GM23338 (cell line): ENCODE results near the gene OR52L1. TPM values are rescaled to one million over a fixed set of nuclear protein-coding genes. Genes with fewer than 3 reads are reported as not detected.

ENCODE experiments used
- ATAC-seq: fragments of 200-7000 bp; cut with Tn5 transposase; 3 replicates; pipeline ENCODE4 v1.9.1; 2020
- DNase-seq: peaks from one replicate; pipeline ENCODE4 v3.0.0-alpha.2; 2015; ENCODE audit warnings: low spot score
- H2AFZ ChIP-seq: fragments of 200-600 bp; sonication (generic); 2 replicates; pipeline ENCODE4 v1.8.0; 2016; ENCODE audit warnings: antibody characterized with exemption, mild to moderate bottlenecking, moderate library complexity
- H3F3A ChIP-seq: fragments of 200-600 bp; sonication (generic); replicated peaks from 2 replicates; pipeline ENCODE4 v1.8.0; 2017; ENCODE audit warnings: antibody characterized with exemption, mixed run types, low read depth
- H3K27ac ChIP-seq: fragments of 200-600 bp; sonication (generic); 2 replicates; pipeline ENCODE4 v1.6.1; 2016; ENCODE audit warnings: low read depth
- H3K27me3 ChIP-seq: fragments of 200-600 bp; sonication (generic); 2 replicates; pipeline ENCODE4 v1.8.0; 2016; ENCODE audit warnings: mild to moderate bottlenecking, mixed run types, moderate library complexity; ENCODE audit not compliant: insufficient read depth
- H3K36me3 ChIP-seq: fragments of 200-600 bp; sonication (generic); 2 replicates; pipeline ENCODE4 v1.8.0; 2016; ENCODE audit warnings: mild to moderate bottlenecking; ENCODE audit not compliant: insufficient read depth
- H3K4me1 ChIP-seq: fragments of 200-600 bp; sonication (generic); 2 replicates; pipeline ENCODE4 v1.8.0; 2016; ENCODE audit warnings: mild to moderate bottlenecking, moderate library complexity; ENCODE audit not compliant: insufficient read depth
- H3K4me2 ChIP-seq: fragments of 200-600 bp; sonication (generic); 2 replicates; pipeline ENCODE4 v1.7.1; 2017; ENCODE audit warnings: mixed run types
- H3K4me3 ChIP-seq: fragments of 200-600 bp; sonication (generic); 2 replicates; pipeline ENCODE4 v1.6.1; 2016; ENCODE audit warnings: mixed run types
- H3K79me2 ChIP-seq: fragments of 200-600 bp; sonication (generic); replicated peaks from 2 replicates; pipeline ENCODE4 v1.8.0; 2017; ENCODE audit warnings: mild to moderate bottlenecking; ENCODE audit not compliant: insufficient read depth
- H3K9me2 ChIP-seq: fragments of 200-600 bp; sonication (generic); 2 replicates; pipeline ENCODE4 v1.8.0; 2017; ENCODE audit not compliant: insufficient read depth
- H4K20me1 ChIP-seq: fragments of 200-600 bp; sonication (generic); replicated peaks from 2 replicates; pipeline ENCODE4 v1.8.0; 2017; ENCODE audit warnings: mild to moderate bottlenecking; ENCODE audit not compliant: insufficient read depth
- H3K27ac Mint-ChIP-seq: 2 replicates; pipeline ENCODE4 v1.8.0; 2020; ENCODE audit warnings: inconsistent platforms, mild to moderate bottlenecking, moderate library complexity, mixed read lengths
- H3K27me3 Mint-ChIP-seq: 3 replicates; pipeline ENCODE4 v1.8.0; 2022; ENCODE audit warnings: low read depth, mild to moderate bottlenecking, moderate library complexity, mixed read lengths, inconsistent platforms; ENCODE audit not compliant: insufficient read depth, poor library complexity
- H3K36me3 Mint-ChIP-seq: 3 replicates; pipeline ENCODE4 v1.8.0; 2021; ENCODE audit warnings: low read depth, mild to moderate bottlenecking, inconsistent platforms, moderate library complexity, mixed read lengths
- H3K4me1 Mint-ChIP-seq: 3 replicates; pipeline ENCODE4 v1.8.0; 2020; ENCODE audit warnings: mild to moderate bottlenecking, inconsistent platforms, mixed read lengths
- H3K4me3 Mint-ChIP-seq: 3 replicates; pipeline ENCODE4 v1.8.0; 2021; ENCODE audit warnings: moderate library complexity, mild to moderate bottlenecking, inconsistent platforms, mixed read lengths
- H3K9me3 Mint-ChIP-seq: 3 replicates; pipeline ENCODE4 v1.8.0; 2020; ENCODE audit warnings: moderate library complexity, mild to moderate bottlenecking, inconsistent platforms, mixed read lengths
- CREB1 ChIP-seq: fragments of 250-450 bp; sonication (Bioruptor Pico); IDR thresholded peaks from 2 replicates; pipeline ENCODE4 v1.5.0; 2020; ENCODE audit warnings: low read depth, mild to moderate bottlenecking, moderate library complexity
- EZH2 ChIP-seq: fragments of 200-600 bp; sonication (generic); IDR thresholded peaks from one replicate; pipeline ENCODE4 v1.8.0; 2017; ENCODE audit warnings: antibody characterized with exemption, mild to moderate bottlenecking, low read depth; ENCODE audit not compliant: unreplicated experiment
- EZH2phosphoT487 ChIP-seq: fragments of 200-600 bp; sonication (generic); IDR thresholded peaks from one replicate; pipeline ENCODE4 v1.8.1; 2018; ENCODE audit warnings: antibody characterized with exemption; ENCODE audit not compliant: unreplicated experiment
- JUNB ChIP-seq: IDR thresholded peaks from one replicate; pipeline ENCODE4 v1.6.1; 2016; ENCODE audit warnings: antibody characterized with exemption; ENCODE audit not compliant: unreplicated experiment
- NANOG ChIP-seq: IDR thresholded peaks from 2 replicates; pipeline ENCODE4 v1.6.1; 2016; ENCODE audit warnings: antibody characterized with exemption, borderline replicate concordance
- POLR2AphosphoS5 ChIP-seq: IDR thresholded peaks from 2 replicates; pipeline ENCODE4 v1.6.1; 2016; ENCODE audit warnings: antibody characterized with exemption, low read depth
- STAT1 ChIP-seq: IDR thresholded peaks from one replicate; pipeline ENCODE4 v1.6.1; 2016; ENCODE audit warnings: antibody characterized with exemption; ENCODE audit not compliant: unreplicated experiment
- ZNF114 ChIP-seq: fragments of 250-450 bp; sonication (Bioruptor Pico); IDR thresholded peaks from 2 replicates; pipeline ENCODE4 v1.5.0; 2020; ENCODE audit warnings: mild to moderate bottlenecking, moderate library complexity
- ZNF331 ChIP-seq: fragments of 250-450 bp; sonication (Bioruptor Pico); IDR thresholded peaks from 2 replicates; pipeline ENCODE4 v1.5.0; 2020; ENCODE audit warnings: low read depth, mild to moderate bottlenecking, moderate library complexity
- polyA plus RNA-seq: library from polyadenylated mRNA; unstranded; fragments of >200 nt; fragmentation: Nextera tagmentation; extraction: Ambion mirVana; gene quantifications from 2 replicates; pipeline ENCODE4 v1.2.1, GENCODE V29; 2016
- total RNA-seq: library from RNA; depleted of rRNA; stranded (reverse); fragments of >200 nt; shearing (Covaris generic); gene quantifications from 2 replicates; pipeline ENCODE4 v1.2.3, GENCODE V29; 2014
- TF ChIP-seq, protein P1 (sequence below): IDR thresholded peaks from 2 replicates; pipeline ENCODE4 v1.6.1; 2016; ENCODE audit warnings: antibody characterized with exemption
- TF ChIP-seq, protein P2 (sequence below): IDR thresholded peaks from one replicate; pipeline ENCODE4 v1.6.1; 2018; ENCODE audit warnings: antibody characterized with exemption; ENCODE audit not compliant: unreplicated experiment
- TF ChIP-seq, protein P3 (sequence below), 2 experiments: fragments of 200-600 bp in 1 of 2; sonication (generic) in 1 of 2; conservative IDR thresholded peaks; 2 replicates each; pipeline versions ENCODE4 v1.5.1 to v1.6.1; 2016 to 2017; ENCODE audit warnings: antibody characterized with exemption in 2 of 2, low read depth in 2 of 2, mild to moderate bottlenecking in 2 of 2, moderate library complexity in 1 of 2
- TF ChIP-seq, protein P4 (sequence below): fragments of 250-450 bp; sonication (Bioruptor Pico); IDR thresholded peaks from 2 replicates; pipeline ENCODE4 v1.5.0; 2020; ENCODE audit warnings: mild to moderate bottlenecking, moderate library complexity

OR52L1 gene
- total and polyA plus RNA-seq, 2 experiments from 2014 or later, result 0.17 TPM; not detected in 1

DNA sequence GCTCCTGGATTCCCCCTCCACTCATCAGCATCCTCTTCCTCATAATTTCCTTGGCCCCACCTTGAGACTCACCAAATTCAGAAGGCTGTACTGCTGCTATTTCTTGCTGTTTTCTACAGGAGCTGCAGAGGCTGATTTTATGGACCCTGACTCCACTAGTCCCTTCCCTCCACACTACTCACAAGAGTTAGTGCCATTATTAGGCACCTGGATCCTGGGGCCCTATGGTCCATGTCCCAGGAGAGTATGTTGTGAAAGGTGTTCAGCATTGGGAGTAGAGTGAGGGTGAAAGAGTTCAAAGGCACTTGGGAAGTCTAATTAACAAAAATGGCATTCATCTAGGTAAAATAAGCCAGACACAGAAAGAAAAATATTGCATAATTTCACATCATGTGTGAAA is 20.1 kb upstream of the OR52L1 start, which contains the start of gene OR56A4:
Gene OR56A4, minus strand, starts transcription at position 101 of the 400 bp plus-strand sequence. CDS start 3,954 bp downstream, outside the sequence.
- no peak within 1 kb of the TSS for H3K27ac ChIP-seq
- H3K4me3 ChIP-seq, result no peak within 1 kb of the TSS
- Mint-ChIP-seq H3K36me3 (no peaks in the 10 kb centered on the region), H3K27me3 (no peaks in the 10 kb centered on the region), H3K4me3 (no peak within 1 kb of the TSS), H3K9me3 (no peaks in the 10 kb centered on the region), H3K4me1 (no peaks in the 10 kb centered on the region), H3K27ac (no peak within 1 kb of the TSS)
- H3K9me2 ChIP-seq, result no peaks in the 10 kb centered on the region
- no peak for ATAC-seq
- TF ChIP-seq EZH2phosphoT487 (no peak), ZNF114 (CRISPR knock-in tag) (no peak), JUNB (no peak), EZH2 (no peak), ZNF331 (CRISPR knock-in tag) (no peak), NANOG (no peak), POLR2AphosphoS5 (no peak), CREB1 (no peak), STAT1 (no peak)
- TF ChIP-seq, protein P1, sequence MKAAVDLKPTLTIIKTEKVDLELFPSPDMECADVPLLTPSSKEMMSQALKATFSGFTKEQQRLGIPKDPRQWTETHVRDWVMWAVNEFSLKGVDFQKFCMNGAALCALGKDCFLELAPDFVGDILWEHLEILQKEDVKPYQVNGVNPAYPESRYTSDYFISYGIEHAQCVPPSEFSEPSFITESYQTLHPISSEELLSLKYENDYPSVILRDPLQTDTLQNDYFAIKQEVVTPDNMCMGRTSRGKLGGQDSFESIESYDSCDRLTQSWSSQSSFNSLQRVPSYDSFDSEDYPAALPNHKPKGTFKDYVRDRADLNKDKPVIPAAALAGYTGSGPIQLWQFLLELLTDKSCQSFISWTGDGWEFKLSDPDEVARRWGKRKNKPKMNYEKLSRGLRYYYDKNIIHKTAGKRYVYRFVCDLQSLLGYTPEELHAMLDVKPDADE, result no peak
- TF ChIP-seq, protein P2, sequence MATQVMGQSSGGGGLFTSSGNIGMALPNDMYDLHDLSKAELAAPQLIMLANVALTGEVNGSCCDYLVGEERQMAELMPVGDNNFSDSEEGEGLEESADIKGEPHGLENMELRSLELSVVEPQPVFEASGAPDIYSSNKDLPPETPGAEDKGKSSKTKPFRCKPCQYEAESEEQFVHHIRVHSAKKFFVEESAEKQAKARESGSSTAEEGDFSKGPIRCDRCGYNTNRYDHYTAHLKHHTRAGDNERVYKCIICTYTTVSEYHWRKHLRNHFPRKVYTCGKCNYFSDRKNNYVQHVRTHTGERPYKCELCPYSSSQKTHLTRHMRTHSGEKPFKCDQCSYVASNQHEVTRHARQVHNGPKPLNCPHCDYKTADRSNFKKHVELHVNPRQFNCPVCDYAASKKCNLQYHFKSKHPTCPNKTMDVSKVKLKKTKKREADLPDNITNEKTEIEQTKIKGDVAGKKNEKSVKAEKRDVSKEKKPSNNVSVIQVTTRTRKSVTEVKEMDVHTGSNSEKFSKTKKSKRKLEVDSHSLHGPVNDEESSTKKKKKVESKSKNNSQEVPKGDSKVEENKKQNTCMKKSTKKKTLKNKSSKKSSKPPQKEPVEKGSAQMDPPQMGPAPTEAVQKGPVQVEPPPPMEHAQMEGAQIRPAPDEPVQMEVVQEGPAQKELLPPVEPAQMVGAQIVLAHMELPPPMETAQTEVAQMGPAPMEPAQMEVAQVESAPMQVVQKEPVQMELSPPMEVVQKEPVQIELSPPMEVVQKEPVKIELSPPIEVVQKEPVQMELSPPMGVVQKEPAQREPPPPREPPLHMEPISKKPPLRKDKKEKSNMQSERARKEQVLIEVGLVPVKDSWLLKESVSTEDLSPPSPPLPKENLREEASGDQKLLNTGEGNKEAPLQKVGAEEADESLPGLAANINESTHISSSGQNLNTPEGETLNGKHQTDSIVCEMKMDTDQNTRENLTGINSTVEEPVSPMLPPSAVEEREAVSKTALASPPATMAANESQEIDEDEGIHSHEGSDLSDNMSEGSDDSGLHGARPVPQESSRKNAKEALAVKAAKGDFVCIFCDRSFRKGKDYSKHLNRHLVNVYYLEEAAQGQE, result no peak
- TF ChIP-seq, protein P3, sequence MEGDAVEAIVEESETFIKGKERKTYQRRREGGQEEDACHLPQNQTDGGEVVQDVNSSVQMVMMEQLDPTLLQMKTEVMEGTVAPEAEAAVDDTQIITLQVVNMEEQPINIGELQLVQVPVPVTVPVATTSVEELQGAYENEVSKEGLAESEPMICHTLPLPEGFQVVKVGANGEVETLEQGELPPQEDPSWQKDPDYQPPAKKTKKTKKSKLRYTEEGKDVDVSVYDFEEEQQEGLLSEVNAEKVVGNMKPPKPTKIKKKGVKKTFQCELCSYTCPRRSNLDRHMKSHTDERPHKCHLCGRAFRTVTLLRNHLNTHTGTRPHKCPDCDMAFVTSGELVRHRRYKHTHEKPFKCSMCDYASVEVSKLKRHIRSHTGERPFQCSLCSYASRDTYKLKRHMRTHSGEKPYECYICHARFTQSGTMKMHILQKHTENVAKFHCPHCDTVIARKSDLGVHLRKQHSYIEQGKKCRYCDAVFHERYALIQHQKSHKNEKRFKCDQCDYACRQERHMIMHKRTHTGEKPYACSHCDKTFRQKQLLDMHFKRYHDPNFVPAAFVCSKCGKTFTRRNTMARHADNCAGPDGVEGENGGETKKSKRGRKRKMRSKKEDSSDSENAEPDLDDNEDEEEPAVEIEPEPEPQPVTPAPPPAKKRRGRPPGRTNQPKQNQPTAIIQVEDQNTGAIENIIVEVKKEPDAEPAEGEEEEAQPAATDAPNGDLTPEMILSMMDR (conservative IDR thresholded peaks at IDR 0.05; ENCODE audit: low read depth in 2 of 2), result no peak
- TF ChIP-seq, protein P4, sequence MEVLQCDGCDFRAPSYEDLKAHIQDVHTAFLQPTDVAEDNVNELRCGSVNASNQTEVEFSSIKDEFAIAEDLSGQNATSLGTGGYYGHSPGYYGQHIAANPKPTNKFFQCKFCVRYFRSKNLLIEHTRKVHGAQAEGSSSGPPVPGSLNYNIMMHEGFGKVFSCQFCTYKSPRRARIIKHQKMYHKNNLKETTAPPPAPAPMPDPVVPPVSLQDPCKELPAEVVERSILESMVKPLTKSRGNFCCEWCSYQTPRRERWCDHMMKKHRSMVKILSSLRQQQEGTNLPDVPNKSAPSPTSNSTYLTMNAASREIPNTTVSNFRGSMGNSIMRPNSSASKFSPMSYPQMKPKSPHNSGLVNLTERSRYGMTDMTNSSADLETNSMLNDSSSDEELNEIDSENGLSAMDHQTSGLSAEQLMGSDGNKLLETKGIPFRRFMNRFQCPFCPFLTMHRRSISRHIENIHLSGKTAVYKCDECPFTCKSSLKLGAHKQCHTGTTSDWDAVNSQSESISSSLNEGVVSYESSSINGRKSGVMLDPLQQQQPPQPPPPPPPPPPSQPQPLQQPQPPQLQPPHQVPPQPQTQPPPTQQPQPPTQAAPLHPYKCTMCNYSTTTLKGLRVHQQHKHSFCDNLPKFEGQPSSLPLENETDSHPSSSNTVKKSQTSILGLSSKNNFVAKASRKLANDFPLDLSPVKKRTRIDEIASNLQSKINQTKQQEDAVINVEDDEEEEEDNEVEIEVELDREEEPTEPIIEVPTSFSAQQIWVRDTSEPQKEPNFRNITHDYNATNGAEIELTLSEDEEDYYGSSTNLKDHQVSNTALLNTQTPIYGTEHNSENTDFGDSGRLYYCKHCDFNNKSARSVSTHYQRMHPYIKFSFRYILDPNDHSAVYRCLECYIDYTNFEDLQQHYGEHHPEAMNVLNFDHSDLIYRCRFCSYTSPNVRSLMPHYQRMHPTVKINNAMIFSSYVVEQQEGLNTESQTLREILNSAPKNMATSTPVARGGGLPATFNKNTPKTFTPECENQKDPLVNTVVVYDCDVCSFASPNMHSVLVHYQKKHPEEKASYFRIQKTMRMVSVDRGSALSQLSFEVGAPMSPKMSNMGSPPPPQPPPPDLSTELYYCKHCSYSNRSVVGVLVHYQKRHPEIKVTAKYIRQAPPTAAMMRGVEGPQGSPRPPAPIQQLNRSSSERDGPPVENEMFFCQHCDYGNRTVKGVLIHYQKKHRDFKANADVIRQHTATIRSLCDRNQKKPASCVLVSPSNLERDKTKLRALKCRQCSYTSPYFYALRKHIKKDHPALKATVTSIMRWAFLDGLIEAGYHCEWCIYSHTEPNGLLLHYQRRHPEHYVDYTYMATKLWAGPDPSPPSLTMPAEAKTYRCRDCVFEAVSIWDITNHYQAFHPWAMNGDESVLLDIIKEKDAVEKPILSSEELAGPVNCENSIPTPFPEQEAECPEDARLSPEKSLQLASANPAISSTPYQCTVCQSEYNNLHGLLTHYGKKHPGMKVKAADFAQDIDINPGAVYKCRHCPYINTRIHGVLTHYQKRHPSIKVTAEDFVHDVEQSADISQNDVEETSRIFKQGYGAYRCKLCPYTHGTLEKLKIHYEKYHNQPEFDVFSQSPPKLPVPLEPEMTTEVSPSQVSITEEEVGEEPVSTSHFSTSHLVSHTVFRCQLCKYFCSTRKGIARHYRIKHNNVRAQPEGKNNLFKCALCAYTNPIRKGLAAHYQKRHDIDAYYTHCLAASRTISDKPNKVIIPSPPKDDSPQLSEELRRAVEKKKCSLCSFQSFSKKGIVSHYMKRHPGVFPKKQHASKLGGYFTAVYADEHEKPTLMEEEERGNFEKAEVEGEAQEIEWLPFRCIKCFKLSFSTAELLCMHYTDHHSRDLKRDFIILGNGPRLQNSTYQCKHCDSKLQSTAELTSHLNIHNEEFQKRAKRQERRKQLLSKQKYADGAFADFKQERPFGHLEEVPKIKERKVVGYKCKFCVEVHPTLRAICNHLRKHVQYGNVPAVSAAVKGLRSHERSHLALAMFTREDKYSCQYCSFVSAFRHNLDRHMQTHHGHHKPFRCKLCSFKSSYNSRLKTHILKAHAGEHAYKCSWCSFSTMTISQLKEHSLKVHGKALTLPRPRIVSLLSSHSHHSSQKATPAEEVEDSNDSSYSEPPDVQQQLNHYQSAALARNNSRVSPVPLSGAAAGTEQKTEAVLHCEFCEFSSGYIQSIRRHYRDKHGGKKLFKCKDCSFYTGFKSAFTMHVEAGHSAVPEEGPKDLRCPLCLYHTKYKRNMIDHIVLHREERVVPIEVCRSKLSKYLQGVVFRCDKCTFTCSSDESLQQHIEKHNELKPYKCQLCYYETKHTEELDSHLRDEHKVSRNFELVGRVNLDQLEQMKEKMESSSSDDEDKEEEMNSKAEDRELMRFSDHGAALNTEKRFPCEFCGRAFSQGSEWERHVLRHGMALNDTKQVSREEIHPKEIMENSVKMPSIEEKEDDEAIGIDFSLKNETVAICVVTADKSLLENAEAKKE (CRISPR knock-in tag), result no peak
- H3K4me2 ChIP-seq, result no peak within 1 kb of the TSS
- no peaks in the 10 kb centered on the region for H3K27me3 ChIP-seq
- no peaks in the 10 kb centered on the region for H3K4me1 ChIP-seq
- DNase-seq, result no peak
- H2AFZ ChIP-seq, result no peak within 1 kb of the TSS
- no peaks in the 10 kb centered on the region for H3F3A ChIP-seq
- H4K20me1 ChIP-seq, result no peaks in the 10 kb centered on the region
- H3K79me2 ChIP-seq, result no peaks in the 10 kb centered on the region
- no peaks in the 10 kb centered on the region for H3K36me3 ChIP-seq
